Measurements from ENCODE around the gene PRKAA1. TPM values are rescaled to one million over a fixed set of nuclear protein-coding genes. Genes with fewer than 3 reads are reported as not detected.

Gene PRKAA1
- total RNA-seq = 106 and 132 TPM in 2 replicates

DNA sequence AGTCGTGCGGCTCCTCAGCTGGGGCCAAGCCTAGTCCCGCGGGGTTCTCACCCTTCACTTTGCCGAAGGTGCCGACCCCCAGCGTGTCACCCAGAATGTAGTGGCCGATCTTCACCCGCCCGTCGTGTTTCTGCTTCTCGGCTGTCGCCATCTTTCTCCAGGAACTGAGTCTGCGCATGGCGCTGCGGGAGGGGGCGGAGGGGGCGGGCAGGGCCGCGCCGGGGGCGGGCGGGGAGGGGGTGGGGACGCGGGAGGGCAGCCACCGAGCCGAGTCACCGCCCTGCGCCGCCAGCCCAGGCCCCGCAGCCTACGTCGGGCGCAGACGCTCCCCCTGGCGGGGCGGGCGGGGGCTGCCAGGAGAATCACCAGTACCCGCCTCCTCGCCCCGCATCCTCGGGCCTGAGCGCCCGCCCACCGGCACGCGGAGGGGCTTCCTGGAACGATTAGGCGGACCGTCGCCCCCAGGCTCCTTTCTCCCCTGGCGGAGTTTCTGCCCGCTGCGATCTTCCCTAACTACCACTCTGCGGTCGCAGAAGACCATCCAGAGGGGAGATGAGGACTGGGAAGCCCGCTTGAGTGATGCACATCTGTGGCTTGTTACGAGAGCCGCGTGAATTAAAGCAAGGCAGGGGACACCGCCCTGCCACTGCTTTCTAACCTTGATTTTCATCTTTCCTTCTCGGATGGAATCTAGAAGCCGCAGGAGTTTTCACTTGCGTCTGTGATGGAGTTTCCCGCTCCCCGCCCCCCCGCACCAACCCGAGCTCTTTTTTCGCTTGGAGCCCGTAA is at the start of gene PRKAA1:
TSS of gene PRKAA1 (minus strand) at position 363 of the 789 bp plus-strand sequence. CDS start at position 178, 185 bp downstream.
- H3K4me3 ChIP-seq (ENCODE audit: low read depth, low read length) = peak within 1 kb of the TSS; percentile 84
- peak; percentile 63 for TF ChIP-seq CTCF (IDR thresholded peaks at IDR 0.05; ENCODE audit: insufficient read depth, low read depth, low read length)
- DNase-seq (ENCODE audit: low read depth) = peak; percentile 88

DNA sequence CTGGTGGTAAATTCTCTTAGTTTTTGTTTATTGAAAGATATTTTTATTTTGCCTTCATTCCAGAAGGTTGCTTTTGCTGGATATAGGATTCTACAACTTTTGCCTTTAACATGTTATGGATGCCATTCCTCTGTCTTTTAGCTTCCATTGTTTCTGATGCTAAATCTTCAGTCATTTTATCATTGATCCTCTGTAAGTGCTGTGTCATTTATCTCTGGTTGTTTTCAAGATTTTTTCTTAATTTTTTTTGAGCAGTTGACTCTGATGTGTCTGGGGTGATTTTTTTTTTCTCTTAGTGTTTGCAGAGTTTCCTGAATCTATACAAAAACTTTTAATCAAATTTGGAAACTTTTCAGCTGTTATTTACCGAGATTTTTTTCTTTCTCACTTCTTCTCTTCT is 49.4 kb upstream of the PRKAA1 start:
- H3K4me3 ChIP-seq (ENCODE audit: low read depth, low read length) = no peak overlapping the region
- TF ChIP-seq CTCF (IDR thresholded peaks at IDR 0.05; ENCODE audit: insufficient read depth, low read depth, low read length) = no peak
- DNase-seq (ENCODE audit: low read depth) = no peak

DNA sequence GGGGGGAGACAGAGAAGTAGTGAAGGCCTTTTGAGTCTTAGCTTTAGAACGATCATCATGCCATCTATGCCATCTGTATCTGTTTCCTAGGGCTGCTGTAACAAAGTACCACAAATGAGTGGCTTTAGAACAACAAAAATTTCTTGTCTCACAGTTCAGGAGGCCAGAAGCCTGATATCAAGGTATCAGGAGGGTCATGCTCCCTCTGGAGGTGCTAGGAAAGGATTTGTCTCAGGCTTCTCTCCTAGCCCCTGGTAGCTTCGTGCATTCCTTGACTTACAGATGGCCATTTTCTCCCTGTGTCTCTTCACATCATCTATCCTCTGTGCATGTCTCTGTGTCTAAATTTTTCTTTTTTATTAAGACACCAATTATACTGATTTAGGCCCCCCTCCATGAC is 48.2 kb upstream of the PRKAA1 start:
- DNase-seq (ENCODE audit: low read depth) = no peak
- no peak overlapping the region for H3K4me3 ChIP-seq (ENCODE audit: low read depth, low read length)
- TF ChIP-seq CTCF (IDR thresholded peaks at IDR 0.05; ENCODE audit: insufficient read depth, low read depth, low read length) = no peak

DNA sequence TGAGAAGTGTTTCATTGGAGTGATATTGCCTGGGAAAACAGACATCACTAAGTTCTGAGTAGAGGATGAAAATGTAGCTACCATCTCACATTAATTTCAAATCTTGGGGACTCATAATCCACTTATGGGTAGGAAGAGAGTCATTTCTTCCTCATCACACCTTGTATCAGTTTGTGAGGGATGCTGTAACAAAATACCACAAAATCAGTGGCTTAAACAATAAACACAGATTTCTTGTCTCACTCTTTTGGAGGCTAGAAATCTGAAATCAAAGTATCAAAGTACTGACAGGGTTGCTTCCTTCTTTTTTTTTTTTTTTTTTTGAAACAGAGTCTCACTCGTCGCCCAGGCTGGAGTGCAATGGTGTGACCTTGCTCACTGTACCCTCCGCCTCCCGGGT is 46.4 kb upstream of the PRKAA1 start:
- no peak for DNase-seq (ENCODE audit: low read depth)
- H3K4me3 ChIP-seq (ENCODE audit: low read depth, low read length) = no peak overlapping the region
- TF ChIP-seq CTCF (IDR thresholded peaks at IDR 0.05; ENCODE audit: insufficient read depth, low read depth, low read length) = no peak

- DNase-seq (ENCODE audit: low read depth) = peak; percentile 38
- H3K4me3 ChIP-seq (ENCODE audit: low read depth, low read length) = peak overlapping the region; percentile 48
Observed at GRCh38 chr5:40842351-40842750, 44.2 kb upstream of the PRKAA1 start.

DNA sequence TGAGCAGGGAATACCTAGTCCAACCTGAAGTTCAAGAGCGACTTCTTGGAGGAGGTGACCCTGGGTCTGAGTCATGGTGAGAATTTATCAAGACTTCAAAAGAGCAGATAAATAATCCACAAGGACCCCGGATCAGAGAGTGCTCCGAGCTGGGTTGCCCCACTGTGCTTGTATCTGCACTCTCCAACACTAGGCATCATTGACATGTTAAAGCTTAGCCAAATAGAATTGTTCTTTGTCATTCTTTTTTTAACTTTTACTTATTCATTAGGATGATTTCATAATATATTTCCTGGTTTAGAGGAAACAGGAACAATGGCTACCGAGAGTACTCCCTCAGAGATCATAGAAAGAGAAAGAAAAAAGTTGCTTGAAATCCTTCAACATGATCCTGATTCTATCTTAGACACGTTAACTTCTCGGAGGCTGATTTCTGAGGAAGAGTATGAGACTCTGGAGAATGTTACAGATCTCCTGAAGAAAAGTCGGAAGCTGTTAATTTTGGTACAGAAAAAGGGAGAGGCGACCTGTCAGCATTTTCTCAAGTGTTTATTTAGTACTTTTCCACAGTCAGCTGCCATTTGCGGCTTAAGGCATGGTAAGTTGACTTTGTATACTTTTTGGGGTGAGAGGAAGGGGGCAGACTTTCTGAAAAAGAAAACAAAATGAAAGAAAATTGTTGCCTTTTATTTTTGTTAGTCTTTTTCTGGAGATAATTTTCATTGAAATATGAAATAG is 43.1 kb upstream of the PRKAA1 start, which contains the start of gene CARD6:
TSS of gene CARD6 (plus strand) at position 300 of the 738 bp plus-strand sequence. CDS start at position 316, 16 bp downstream.
- peak within 1 kb of the TSS; percentile 48 for H3K4me3 ChIP-seq (ENCODE audit: low read depth, low read length)
- DNase-seq (ENCODE audit: low read depth) = peak; percentile 78
- peak; percentile 21 for TF ChIP-seq CTCF (IDR thresholded peaks at IDR 0.05; ENCODE audit: insufficient read depth, low read depth, low read length)

More at GRCh38 chr5:40842351-40842750, 44.2 kb upstream of the PRKAA1 start:
- no peak for TF ChIP-seq CTCF (IDR thresholded peaks at IDR 0.05; ENCODE audit: insufficient read depth, low read depth, low read length)

Measured in fibroblast of villous mesenchyme (primary cell).